MV-4-11 (cell line): ENCODE measurements around the gene TMEM61.
A peak's percentile ranks its signal among the peaks of the same experiment; 100 is the strongest.
"Not testable (repeated sequence)": the region's sequence is repeated elsewhere in the genome, so short reads cannot be mapped to it uniquely, and the experiment has no call there.

ENCODE experiments used
- DNase-seq: peaks from one replicate; lab custom pipeline; 2025; lab: John Stamatoyannopoulos, UW

TMEM61 gene

DNA sequence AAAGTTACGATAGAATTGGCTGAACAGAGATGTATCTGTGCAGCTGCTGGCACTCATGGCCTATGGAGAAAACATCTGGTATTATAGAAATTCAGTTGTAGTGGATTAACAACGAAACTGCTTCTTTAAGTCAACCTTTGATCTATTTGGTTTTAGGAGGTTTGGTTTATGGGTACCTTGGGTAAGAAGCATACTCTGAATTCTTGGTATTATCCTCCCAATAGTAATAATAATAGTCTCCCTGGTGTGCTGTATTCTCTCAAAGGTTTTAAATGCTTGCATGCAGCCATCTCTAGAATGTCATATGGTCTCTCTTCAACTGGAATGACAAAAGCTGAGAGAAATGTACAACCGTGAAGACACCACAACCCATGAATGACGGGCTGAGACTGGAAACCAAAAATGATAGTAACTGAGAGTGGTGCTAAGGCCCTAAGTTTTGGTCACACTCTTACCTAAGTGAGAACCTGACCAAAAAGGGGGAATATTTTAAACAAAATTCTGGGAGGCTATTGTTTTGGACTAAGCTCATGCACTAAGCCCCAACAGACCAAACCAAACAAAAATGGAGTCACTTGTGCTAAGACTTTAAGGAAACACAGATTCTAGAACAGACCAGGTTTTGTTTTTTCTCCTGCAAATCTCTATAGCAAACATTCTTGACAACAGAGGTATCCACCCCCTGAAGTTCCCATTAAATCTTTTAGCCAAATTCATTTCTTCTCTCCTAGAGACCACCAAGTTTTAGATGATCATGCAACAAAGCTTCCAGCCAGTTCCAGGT is 17.6 kb upstream of the TMEM61 start:
- no peak for DNase-seq

DNA sequence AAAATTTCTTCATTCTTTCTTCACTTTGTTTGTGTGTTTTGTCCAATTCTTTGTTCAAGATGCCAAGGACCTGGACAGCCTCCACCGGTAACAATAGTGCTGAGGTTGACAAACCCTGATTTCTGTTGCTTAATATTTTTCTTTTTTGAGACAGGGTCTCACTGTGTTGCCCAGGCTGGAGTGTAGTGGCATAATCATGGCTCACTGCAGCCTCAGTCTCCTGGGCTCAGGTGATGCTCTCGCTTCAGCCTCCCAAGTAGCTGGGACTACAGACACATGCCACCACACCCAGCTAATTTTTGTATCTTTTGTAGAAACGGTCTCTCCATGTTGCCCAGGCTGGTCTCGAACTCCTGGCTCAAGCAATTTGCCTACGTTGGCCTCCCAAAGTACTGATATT is 16.6 kb upstream of the TMEM61 start:
- DNase-seq = not testable (repeated sequence)

DNA sequence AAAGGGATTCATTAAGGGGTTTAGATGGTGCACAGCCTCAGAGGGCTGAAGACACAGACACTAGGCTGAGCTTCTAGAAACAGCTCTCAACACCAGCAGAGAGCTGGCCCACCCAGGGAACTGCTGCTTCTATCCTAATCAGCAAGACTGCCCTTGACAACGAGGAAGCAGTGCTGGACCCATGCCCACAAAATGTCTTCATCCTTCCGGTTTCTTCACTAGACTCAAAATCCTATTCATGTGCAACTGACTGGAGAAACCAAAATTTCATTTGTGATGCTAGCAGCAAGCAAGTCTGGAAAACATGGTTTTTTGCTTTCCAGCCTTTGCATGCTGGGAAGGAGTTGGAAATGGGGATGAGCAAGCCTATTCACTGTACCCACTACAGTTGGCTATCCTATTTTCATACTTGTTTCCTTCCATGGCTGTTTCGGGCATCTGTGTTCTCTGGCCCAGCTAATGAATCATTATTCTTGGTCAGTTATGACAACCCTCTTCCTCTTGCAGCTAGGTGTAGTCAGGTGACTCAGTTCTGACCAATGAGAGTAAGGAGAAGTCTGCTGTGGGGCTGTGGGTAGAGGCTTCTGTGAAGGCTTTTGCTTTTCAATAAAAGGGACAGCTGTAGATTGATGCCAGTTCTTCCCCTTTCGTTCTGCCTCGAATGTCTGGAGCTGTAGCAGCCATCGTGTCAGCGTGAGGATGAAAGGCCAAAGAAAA is 14.6 kb upstream of the TMEM61 start:
- peak; percentile 99 for DNase-seq

DNA sequence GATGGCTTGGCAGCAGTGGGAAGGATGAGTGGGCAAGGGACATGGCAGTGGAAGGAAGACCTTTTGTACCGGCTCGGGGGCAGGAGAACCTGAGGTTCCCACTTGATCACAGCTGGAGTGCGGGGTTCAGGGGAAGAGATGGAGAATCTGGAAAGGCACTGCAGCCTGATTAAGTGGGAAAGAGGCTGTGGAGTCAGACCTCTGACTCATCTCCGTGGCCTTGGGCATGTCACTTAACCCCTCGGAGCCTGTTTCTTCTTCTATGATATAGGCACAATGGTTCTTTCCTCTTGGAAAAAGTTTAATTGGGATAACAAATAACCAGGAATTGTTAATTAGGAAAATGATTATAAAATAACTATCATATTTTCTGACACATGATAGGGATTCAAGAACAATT is 13.1 kb upstream of the TMEM61 start:
- DNase-seq = no peak

DNA sequence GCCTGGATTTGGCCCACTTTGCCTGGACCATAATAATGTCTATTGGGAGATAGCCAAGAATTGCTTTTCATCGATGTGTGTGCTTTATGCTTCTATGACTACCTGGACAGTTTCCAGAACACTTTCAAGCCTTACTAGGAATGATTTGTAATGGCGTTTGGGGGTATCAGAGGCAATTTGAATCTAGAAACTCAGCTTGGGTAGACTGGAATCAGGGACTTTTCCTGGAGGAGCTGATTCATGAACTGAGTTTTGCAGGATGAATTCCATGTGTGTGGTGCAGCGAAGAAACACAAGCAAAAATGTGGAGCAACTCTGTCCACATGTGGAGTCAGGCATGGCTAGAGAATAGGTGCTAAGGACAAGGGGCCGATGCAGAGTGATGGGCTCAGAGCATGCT is 11.9 kb upstream of the TMEM61 start:
- DNase-seq = no peak

GRCh38 chr1:54969879-54970278 is 10.5 kb upstream of the TMEM61 start:
- no peak for DNase-seq

- no peak for DNase-seq
Measured at GRCh38 chr1:54970901-54971300, 9.5 kb upstream of the TMEM61 start.

DNA sequence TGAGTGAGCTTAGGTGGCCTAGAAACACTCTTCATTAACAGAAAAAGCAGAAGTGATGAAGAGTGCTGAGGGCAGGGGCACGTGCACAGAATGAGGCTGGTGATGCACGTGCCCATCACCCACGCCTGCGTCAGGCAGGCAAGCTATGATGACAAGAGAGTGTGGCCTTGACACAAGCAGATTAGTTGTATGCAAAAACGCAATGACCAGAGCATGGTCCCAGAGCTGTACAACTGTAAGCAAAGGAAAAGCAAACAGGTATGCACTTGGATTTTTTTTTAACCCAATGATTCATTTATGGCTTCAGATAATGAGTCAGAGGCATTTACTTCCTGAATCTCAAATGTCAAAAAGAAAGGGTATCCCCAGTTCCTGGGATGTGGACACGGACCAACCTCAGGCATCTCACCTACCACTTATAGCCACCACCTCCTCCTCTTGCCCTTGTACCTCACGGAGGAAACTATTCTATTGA is 9.1 kb upstream of the TMEM61 start:
- DNase-seq = peak; percentile 26

GRCh38 chr1:54972436-54972835 is 8.0 kb upstream of the TMEM61 start:
- no peak for DNase-seq

DNA sequence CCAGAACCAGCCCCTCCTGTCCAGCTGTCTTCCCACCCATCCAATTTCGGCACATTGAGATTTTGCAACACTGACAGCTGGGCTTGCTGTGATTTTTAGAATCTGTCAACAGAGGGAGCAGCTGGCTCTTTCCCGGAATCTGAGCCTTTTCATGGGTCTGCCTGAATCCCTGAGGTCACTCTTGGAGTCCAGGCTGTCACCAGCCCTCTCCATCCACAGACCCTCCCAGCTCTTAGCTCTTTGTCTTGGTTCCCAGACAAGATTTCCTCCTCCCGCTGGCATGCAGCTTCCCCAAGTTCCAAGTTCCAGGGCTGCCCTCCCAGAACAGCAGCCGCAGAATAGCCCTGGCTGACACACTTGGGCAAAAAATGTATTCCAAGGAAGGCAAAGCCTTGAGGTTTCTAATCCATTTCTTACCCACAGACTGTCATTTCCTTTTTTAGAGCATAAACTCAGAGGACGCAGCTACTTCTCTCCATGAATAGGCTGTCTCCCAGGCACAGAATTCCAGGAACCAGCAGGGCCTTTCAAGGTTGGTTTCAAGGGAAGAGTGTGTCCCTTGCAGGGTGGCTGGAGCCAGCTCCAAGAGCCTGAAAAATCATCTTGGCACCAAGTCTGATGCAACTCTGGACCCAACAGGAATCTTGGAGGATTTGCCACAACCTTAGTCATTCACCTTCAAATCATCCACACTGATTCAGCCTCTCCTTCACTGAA is 7.1 kb upstream of the TMEM61 start:
- no peak for DNase-seq

DNA sequence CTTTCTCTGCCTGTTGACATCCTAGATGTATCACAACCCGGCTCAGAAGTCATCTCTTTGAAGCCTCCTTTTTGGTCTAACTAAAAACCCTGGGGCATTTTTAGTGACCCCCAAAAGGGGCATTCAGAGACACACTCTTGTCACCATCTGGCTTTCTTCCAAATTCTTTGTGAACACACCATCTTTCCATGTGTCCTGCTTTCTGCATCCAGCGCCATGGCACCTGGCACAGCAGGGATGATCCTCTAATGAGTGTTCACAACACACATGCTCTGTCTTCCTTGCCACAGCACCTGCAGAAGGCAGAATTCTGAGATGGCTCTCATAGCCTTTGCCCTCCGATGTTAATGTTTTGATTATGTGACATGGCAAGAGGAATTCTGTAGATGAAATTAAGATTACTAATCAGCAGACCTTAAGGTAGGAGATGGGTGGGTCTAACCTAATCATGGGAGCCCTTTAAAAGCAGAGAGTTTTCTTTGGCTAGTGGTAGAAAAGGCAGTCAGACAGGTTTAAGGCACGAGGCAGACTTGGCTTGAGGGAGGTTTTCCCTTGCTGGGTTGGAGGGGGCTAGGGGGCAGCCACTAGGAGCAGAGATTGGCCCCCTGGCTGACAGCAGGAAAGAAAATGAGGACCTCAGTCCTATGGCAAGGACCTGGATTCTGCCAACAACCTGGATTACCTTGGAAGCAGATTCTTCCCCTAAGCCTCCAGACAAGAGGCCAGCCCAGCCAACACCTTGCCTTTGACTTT is 4.9 kb upstream of the TMEM61 start:
- no peak for DNase-seq

DNA sequence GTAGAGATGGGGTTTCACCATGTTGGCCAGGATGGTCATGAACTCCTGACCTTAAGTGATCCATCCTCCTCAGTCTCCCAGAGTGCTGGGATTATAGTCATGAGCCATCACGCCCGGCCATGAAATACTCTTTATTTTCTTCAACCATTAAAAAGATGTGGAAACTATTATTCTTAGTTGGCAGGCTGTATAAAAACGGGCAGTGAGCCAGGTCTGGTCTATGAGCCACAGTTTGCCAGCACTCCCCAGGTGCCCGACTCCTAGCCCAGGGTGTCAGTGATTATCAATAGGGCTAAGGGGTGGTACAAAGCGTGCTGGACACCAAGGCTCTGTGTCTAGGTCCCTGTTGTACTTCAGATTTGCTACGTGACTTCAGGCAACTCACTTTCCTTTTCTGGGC is 3.7 kb upstream of the TMEM61 start:
- DNase-seq = no peak

GRCh38 chr1:54977533-54978297 is 2.7 kb upstream of the TMEM61 start:
- no peak for DNase-seq

DNA sequence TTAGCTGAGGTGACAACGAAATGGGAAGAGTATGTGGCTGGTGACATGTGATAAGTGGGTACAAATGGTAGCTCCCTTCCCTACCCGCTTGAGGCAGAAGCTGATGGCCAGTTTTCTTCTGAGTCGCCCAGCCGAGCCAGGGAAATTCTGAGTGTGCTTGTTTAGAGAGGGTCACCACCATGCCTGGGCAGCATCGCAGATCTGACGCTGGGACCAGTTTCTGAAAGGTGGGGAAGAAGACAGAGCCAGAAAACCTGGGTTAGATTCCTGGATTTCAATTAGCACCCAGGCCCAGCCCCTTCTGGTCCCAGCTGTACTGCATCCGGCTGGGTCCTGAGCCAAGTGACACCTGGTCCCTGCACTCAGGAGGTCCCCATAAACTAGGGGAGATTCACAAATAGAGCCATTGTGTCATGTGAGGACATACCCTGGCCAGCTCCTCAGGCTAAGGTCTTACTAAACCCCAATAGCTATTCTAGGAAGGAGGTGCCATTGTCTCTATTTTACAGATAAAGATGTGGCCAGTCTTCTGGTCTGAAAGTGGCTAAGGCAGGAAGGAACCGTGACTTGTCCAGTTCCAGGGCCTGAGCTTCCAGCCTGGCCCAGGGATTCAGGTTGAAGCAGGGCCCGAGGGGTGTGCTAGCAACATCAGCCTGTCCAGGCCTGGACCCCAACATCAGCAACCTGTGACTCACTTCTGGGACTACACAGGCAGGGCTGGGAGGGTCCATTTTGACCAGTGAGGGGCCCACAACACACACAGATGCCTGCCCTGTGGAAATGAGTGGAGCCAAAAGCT is 1.7 kb upstream of the TMEM61 start:
- DNase-seq = no peak

GRCh38 chr1:54979327-54979891 is 1.0 kb upstream of the TMEM61 start:
- DNase-seq = no peak

GRCh38 chr1:54980046-54980527 is 341 bp upstream of the TMEM61 start:
- no peak for DNase-seq

GRCh38 chr1:54981466-54981865 is 1.0 kb downstream of the TMEM61 start:
- DNase-seq = no peak

DNA sequence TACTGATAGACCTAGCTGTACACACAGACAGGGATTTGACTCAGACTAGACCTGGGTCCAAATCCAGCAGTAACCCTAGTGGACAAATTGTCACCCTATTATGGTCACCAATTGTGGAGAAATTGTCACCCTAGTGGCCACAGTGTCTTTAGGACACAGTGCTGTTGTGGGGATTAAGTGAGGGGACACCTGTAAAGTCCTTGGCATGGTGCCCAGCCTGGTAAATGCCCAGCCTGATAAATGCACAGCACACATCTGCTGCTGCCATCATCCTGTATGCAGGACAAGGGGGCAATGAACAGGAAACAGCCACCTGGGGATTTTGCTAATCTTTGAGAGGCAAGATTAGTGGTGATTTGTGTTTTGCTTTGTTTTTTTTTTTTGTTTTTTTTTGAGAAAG is 2.3 kb downstream of the TMEM61 start:
- DNase-seq = no peak

DNA sequence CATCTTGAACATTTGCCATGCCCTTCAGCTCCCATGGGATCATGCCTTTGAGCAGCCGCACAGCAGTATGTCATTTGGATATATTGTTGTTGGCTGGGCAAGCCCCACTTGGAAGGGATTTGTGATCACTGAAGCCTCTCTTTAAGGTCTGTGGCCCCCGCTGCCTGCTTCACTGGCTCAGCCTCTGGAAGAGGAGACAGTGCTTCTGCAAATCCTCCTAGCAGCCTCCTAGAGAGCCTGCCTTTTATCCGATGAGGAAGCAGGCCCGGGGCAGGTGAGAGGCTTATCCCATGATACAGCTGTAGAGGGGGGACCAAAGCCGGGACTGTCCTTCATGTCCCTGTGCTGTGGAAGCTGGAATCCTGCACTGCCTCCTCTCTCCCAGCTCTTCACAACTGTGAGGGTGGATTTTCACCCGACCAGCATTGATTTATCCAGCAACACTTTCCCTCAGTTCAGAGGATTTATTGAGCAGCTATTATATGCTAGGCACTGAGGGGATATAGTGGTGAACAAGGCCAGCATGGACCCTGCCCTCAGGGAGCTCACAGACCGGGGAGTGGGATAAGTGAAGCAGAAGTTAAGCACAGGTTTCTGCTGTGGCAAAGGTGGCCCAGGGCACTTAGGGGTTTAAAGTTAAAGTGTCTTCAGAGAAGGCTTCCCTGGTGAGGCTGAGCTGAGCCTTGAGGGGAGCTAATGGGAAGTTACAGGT is 3.9 kb downstream of the TMEM61 start:
- no peak for DNase-seq
